ENCODE measurements around the gene KCNG2.

Gene KCNG2

GRCh38 chr18:79800371-79801180 lies 2.8 kb downstream of the KCNG2 start:
- no peak overlapping the region for H2AFZ ChIP-seq (ENCODE audit: low read depth, low read length, severe bottlenecking)

GRCh38 chr18:79801217-79801616 lies 3.5 kb downstream of the KCNG2 start:
- Histone ChIP-seq H3K27me3 (ENCODE audit: low read length) (no peaks in the 10 kb centered on the region), H3K4me3 (ENCODE audit: insufficient read depth, low read length, poor library complexity, severe bottlenecking) (no peak overlapping the region), H3K9ac (ENCODE audit: low read length) (no peak overlapping the region), H3K79me2 (ENCODE audit: insufficient read depth, low read length) (no peaks in the 10 kb centered on the region), H3K27ac (ENCODE audit: low read depth, low read length) (no peak overlapping the region), H3K9me2 (replicated peaks; ENCODE audit: insufficient read depth, low read length) (no peaks in the 10 kb centered on the region), H3K36me3 (ENCODE audit: low read length) (no peaks in the 10 kb centered on the region), H3K4me2 (ENCODE audit: low read depth, low read length, poor library complexity, severe bottlenecking) (no peak overlapping the region), H3F3A (ENCODE audit: insufficient read depth) (no peaks in the 10 kb centered on the region), H2AFZ (ENCODE audit: low read depth, low read length, severe bottlenecking) (no peak overlapping the region), H3K9me3 (ENCODE audit: insufficient read depth, low read length) (no peaks in the 10 kb centered on the region), H4K20me1 (ENCODE audit: low read depth, low read length) (no peaks in the 10 kb centered on the region)
- TF ChIP-seq CTCF (IDR thresholded peaks at IDR 0.05; ENCODE audit: insufficient read depth, low read length, poor library complexity, severe bottlenecking) (no peak), EZH2phosphoT487 (conservative IDR thresholded peaks at IDR 0.05; ENCODE audit: low read length) (no peak)

More at GRCh38 chr18:79800371-79801180, 2.8 kb downstream of the KCNG2 start:
- H3K27me3 ChIP-seq (ENCODE audit: low read length) = no peaks in the 10 kb centered on the region
- H3K9ac ChIP-seq (ENCODE audit: low read length) = no peak overlapping the region
- H3K9me2 ChIP-seq (replicated peaks; ENCODE audit: insufficient read depth, low read length) = no peaks in the 10 kb centered on the region
- H3K79me2 ChIP-seq (ENCODE audit: insufficient read depth, low read length) = no peaks in the 10 kb centered on the region
- no peak overlapping the region for H3K4me3 ChIP-seq (ENCODE audit: insufficient read depth, low read length, poor library complexity, severe bottlenecking)
- no peaks in the 10 kb centered on the region for H3K36me3 ChIP-seq (ENCODE audit: low read length)
- H3K9me3 ChIP-seq (ENCODE audit: insufficient read depth, low read length) = no peaks in the 10 kb centered on the region
- H3K4me2 ChIP-seq (ENCODE audit: low read depth, low read length, poor library complexity, severe bottlenecking) = no peak overlapping the region
- no peak overlapping the region for H3K27ac ChIP-seq (ENCODE audit: low read depth, low read length)
- TF ChIP-seq EZH2phosphoT487 (conservative IDR thresholded peaks at IDR 0.05; ENCODE audit: low read length) (no peak), CTCF (IDR thresholded peaks at IDR 0.05; ENCODE audit: insufficient read depth, low read length, poor library complexity, severe bottlenecking) (no peak)
- H4K20me1 ChIP-seq (ENCODE audit: low read depth, low read length) = no peaks in the 10 kb centered on the region
- H3F3A ChIP-seq (ENCODE audit: insufficient read depth) = no peaks in the 10 kb centered on the region

- Histone ChIP-seq H3K9me2 (replicated peaks; ENCODE audit: insufficient read depth, low read length) (no peaks in the 10 kb centered on the region), H3K4me3 (ENCODE audit: insufficient read depth, low read length, poor library complexity, severe bottlenecking) (no peak overlapping the region), H3K27ac (ENCODE audit: low read depth, low read length) (no peak overlapping the region), H3K27me3 (ENCODE audit: low read length) (no peaks in the 10 kb centered on the region), H3K79me2 (ENCODE audit: insufficient read depth, low read length) (no peaks in the 10 kb centered on the region), H3F3A (ENCODE audit: insufficient read depth) (no peaks in the 10 kb centered on the region), H2AFZ (ENCODE audit: low read depth, low read length, severe bottlenecking) (no peak overlapping the region), H3K4me2 (ENCODE audit: low read depth, low read length, poor library complexity, severe bottlenecking) (no peak overlapping the region), H3K36me3 (ENCODE audit: low read length) (no peaks in the 10 kb centered on the region), H3K9ac (ENCODE audit: low read length) (no peak overlapping the region), H3K9me3 (ENCODE audit: insufficient read depth, low read length) (no peaks in the 10 kb centered on the region), H4K20me1 (ENCODE audit: low read depth, low read length) (no peaks in the 10 kb centered on the region)
- no peak for TF ChIP-seq EZH2phosphoT487 (conservative IDR thresholded peaks at IDR 0.05; ENCODE audit: low read length)
- TF ChIP-seq CTCF (IDR thresholded peaks at IDR 0.05; ENCODE audit: insufficient read depth, low read length, poor library complexity, severe bottlenecking) = no peak
These were observed 3.9 kb downstream of the KCNG2 start for GRCh38 chr18:79801641-79802040.

All from SU-DHL-6 (cell line).